OCI-LY3 (cell line): ENCODE data around the gene RIF1.
"Not testable (repeated sequence)": the region's sequence is repeated elsewhere in the genome, so short reads cannot be mapped to it uniquely, and the experiment has no call there.

ENCODE experiments used
- H2AFZ ChIP-seq: fragments of 200-600, 300-600 bp; shearing (Covaris generic); 2 replicates; pipeline ENCODE4 v1.6.0; 2014; ENCODE audit warnings: antibody characterized with exemption, low read depth, low read length
- H3K27ac ChIP-seq: fragments of 200-600, 300-600 bp; sonication (generic); 2 replicates; pipeline ENCODE4 v1.5.1; 2014; ENCODE audit warnings: mild to moderate bottlenecking, low read length, moderate library complexity, mixed read lengths
- H3K27me3 ChIP-seq: fragments of 200-600, 300-600 bp; sonication (generic); 2 replicates; pipeline ENCODE4 v1.6.1; 2014; ENCODE audit warnings: low read depth, low read length, mixed read lengths
- H3K36me3 ChIP-seq: fragments of 200-600, 300-600 bp; sonication (generic); replicated peaks from 2 replicates; pipeline ENCODE3; 2014; ENCODE audit warnings: low read depth, low read length, mixed read lengths
- H3K4me1 ChIP-seq: fragments of 300-600, 200-600 bp; sonication (generic); 2 replicates; pipeline ENCODE4 v1.6.1; 2014; ENCODE audit warnings: low read length, mixed read lengths
- H3K4me2 ChIP-seq: fragments of 200-600, 300-600 bp; sonication (generic); 2 replicates; pipeline ENCODE4 v1.6.1; 2014; ENCODE audit warnings: low read length, mixed read lengths
- H3K4me3 ChIP-seq: fragments of 300-600, 200-600 bp; sonication (generic); 2 replicates; pipeline ENCODE4 v1.5.1; 2014; ENCODE audit warnings: antibody characterized with exemption, mild to moderate bottlenecking, low read length, moderate library complexity
- H3K79me2 ChIP-seq: fragments of 300-600, 200-600 bp; shearing (Covaris generic); 2 replicates; pipeline ENCODE4 v1.6.1; 2014; ENCODE audit warnings: mild to moderate bottlenecking, low read length, mixed read lengths
- H3K9ac ChIP-seq: fragments of 300-600, 200-600 bp; shearing (Covaris generic); 2 replicates; pipeline ENCODE4 v1.6.0; 2014; ENCODE audit warnings: mild to moderate bottlenecking, low read length, moderate library complexity
- H3K9me3 ChIP-seq: fragments of 200-600, 300-600 bp; shearing (Covaris generic); 2 replicates; pipeline ENCODE4 v1.6.1; 2014; ENCODE audit warnings: low read length, mixed read lengths; ENCODE audit not compliant: insufficient read depth
- H4K20me1 ChIP-seq: fragments of 200-600, 300-600 bp; sonication (generic); 2 replicates; pipeline ENCODE4 v1.6.1; 2016; ENCODE audit warnings: low read length, mixed read lengths; ENCODE audit not compliant: insufficient read depth
- EZH2phosphoT487 ChIP-seq: fragments of 200-600 bp; shearing (Covaris generic); IDR thresholded peaks from 2 replicates; pipeline ENCODE4 v1.6.1; 2018; ENCODE audit warnings: antibody characterized with exemption, mixed run types, low read depth
- TF ChIP-seq, protein P1 (sequence below): fragments of 200-600, 300-600 bp; sonication (generic); IDR thresholded peaks from 2 replicates; pipeline ENCODE4 v1.5.1; 2014; ENCODE audit warnings: antibody characterized with exemption, low read length, low read depth

RIF1 gene

DNA sequence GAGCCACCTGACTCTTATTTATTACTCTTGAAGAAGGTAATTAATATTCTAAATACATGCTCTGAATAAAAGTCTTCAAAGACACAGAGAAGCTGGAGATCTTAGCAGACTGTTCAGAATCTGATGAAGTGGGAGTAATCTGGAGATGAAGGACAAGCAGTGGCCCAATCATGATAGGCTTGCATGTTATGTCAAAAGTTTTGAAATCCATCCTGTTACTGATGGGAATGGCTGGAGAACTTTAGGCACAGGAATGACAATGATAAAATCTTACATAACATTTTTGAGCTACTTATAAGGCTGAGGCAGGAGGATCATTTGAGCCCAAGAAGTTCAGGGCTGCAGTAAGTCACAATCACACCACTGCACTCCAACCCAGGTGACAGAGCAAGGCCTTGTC is 2.4 kb upstream of the RIF1 start:
- Histone ChIP-seq H3K4me3 (no peak overlapping the region), H3K27ac (no peak overlapping the region), H3K79me2 (peaks cover 31% of the 10 kb centered on the region), H3K9ac (no peak overlapping the region), H3K27me3 (no peaks in the 10 kb centered on the region), H3K36me3 (peaks cover 6% of the 10 kb centered on the region), H2AFZ (no peak overlapping the region), H3K4me1 (peaks cover 12% of the 10 kb centered on the region), H3K9me3 (no peaks in the 10 kb centered on the region), H3K4me2 (no peak overlapping the region), H4K20me1 (no peaks in the 10 kb centered on the region)
- TF ChIP-seq, protein P1, sequence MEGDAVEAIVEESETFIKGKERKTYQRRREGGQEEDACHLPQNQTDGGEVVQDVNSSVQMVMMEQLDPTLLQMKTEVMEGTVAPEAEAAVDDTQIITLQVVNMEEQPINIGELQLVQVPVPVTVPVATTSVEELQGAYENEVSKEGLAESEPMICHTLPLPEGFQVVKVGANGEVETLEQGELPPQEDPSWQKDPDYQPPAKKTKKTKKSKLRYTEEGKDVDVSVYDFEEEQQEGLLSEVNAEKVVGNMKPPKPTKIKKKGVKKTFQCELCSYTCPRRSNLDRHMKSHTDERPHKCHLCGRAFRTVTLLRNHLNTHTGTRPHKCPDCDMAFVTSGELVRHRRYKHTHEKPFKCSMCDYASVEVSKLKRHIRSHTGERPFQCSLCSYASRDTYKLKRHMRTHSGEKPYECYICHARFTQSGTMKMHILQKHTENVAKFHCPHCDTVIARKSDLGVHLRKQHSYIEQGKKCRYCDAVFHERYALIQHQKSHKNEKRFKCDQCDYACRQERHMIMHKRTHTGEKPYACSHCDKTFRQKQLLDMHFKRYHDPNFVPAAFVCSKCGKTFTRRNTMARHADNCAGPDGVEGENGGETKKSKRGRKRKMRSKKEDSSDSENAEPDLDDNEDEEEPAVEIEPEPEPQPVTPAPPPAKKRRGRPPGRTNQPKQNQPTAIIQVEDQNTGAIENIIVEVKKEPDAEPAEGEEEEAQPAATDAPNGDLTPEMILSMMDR: no peak
- no peak for TF ChIP-seq EZH2phosphoT487

DNA sequence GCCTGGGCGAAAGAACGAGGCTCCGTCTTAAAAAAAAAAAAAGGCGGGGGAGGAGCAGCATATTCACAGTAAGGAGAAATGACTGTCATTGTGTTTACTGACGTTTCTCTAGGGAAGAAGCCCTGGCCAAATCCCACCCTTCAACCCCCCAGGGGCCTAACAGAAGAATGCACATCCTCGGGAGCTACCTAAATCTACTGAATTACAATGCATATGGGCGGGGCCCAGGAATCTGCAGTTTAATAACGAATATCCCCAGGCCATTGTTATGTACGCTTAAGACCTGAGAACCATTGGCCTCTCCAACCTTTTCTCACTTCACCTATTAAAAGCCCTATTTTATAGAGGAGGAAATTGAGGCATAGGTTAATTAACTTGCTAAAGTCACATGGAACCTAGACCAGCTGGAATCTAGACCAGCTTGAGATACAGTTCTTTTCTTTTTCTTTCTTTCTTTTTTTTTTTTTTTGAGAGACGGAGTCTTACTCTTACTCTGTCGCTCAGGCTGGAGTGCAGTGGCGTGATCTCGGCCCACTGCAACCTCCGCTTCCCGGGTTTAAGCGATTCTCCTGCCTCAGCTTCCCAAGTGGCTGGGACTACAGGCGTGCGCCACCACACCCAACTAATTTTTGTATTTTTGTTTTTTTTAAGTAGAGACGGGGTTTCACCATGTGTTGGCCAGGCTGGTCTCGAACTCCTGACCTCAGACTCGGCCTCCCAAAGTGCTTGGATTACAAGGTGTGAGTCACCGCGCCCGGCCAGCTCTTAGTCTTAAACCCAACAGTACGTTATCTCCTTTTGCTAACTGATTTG is 708 bp upstream of the RIF1 start:
- H3K79me2 ChIP-seq: peaks cover 48% of the 10 kb centered on the region
- H3K4me1 ChIP-seq: peaks cover 12% of the 10 kb centered on the region
- no peaks in the 10 kb centered on the region for H3K9me3 ChIP-seq
- peak overlapping the region; percentile 95 for H3K4me2 ChIP-seq
- H3K4me3 ChIP-seq: peak overlapping the region; percentile 98
- H3K36me3 ChIP-seq: peaks cover 19% of the 10 kb centered on the region
- H2AFZ ChIP-seq: peak overlapping the region; percentile 100
- H4K20me1 ChIP-seq: no peaks in the 10 kb centered on the region
- H3K27ac ChIP-seq: peak overlapping the region; percentile 76
- peak overlapping the region; percentile 98 for H3K9ac ChIP-seq
- no peaks in the 10 kb centered on the region for H3K27me3 ChIP-seq
- no peak for TF ChIP-seq EZH2phosphoT487
- TF ChIP-seq, protein P1: no peak

DNA sequence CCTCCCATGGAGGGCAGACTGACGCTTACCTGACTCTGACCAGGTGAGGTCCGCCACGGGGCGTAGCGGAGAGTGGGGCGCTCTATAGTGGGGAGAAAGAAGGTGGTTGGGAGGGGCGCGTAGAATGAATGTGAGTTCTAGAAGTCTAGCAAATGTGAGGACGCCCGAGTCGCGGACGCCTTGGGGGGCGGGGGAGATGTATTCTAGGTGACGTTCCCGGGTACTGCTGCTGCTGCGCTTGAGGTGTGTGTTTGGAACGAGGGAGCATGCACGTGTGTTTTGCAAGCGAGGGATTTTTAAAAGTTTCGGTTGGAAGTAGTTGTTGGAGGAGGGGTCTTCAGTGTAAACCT is 758 bp downstream of the RIF1 start:
- peak overlapping the region; percentile 98 for H3K4me3 ChIP-seq
- no peaks in the 10 kb centered on the region for H3K9me3 ChIP-seq
- peaks cover 24% of the 10 kb centered on the region for H3K36me3 ChIP-seq
- peak overlapping the region; percentile 100 for H2AFZ ChIP-seq
- H3K27me3 ChIP-seq: no peaks in the 10 kb centered on the region
- H3K9ac ChIP-seq: peak overlapping the region; percentile 98
- no peaks in the 10 kb centered on the region for H4K20me1 ChIP-seq
- H3K79me2 ChIP-seq: peaks cover 60% of the 10 kb centered on the region
- H3K4me1 ChIP-seq: peaks cover 12% of the 10 kb centered on the region
- H3K4me2 ChIP-seq: peak overlapping the region; percentile 95
- no peak for TF ChIP-seq EZH2phosphoT487
- TF ChIP-seq, protein P1: no peak
- peak overlapping the region; percentile 76 for H3K27ac ChIP-seq

DNA sequence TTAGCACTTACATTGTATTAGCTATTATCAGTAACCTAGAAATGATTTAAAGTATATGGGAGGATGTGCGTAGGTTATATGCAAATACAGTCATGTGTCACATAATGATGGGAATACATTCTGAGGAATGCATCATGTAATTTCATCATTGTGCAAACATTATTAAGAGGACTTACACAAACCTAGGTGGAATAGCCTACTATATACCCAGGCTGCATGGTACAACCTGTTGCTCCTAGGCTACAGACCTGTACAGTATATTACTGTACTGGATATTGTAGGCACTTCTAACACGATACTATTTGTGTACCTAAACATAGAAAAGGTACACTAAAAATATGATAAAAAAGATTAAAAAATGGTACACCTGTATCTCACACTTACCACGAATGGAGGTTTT is 7.9 kb downstream of the RIF1 start:
- H4K20me1 ChIP-seq: peaks cover 10% of the 10 kb centered on the region; the same call in 1 of the 2 replicates
- H3K4me2 ChIP-seq: no peak overlapping the region
- peaks cover 60% of the 10 kb centered on the region for H3K36me3 ChIP-seq
- H3K27ac ChIP-seq: no peak overlapping the region
- no peaks in the 10 kb centered on the region for H3K27me3 ChIP-seq
- H3K4me1 ChIP-seq: no peaks in the 10 kb centered on the region
- no peak overlapping the region for H2AFZ ChIP-seq
- no peaks in the 10 kb centered on the region for H3K9me3 ChIP-seq
- H3K79me2 ChIP-seq: peaks cover 87% of the 10 kb centered on the region
- TF ChIP-seq, protein P1: no peak
- TF ChIP-seq EZH2phosphoT487: no peak
- no peak overlapping the region for H3K4me3 ChIP-seq
- H3K9ac ChIP-seq: no peak overlapping the region

DNA sequence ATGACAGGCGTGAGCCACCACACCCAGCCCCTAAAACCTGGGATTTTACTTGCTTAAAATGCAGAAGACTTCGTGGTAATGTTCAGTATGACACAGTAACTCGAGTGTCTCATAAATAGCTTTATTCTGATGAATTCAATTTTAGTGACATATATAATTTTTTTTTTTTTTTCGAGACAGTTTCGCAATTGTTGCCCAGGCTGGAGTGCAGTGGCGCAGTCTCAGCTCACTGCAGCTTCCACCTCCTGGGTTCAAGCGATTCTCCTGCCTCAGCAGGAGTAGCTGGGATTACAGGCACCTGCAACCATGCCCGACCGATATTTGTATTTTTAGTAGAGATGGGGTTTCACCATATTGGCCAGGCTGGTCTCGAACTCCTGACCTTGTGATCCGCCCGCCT is 12.0 kb downstream of the RIF1 start:
- H3K9ac ChIP-seq, H3K9me3 ChIP-seq, H3K27ac ChIP-seq, H3K4me2 ChIP-seq, H3K4me3 ChIP-seq, H3K27me3 ChIP-seq, H3K4me1 ChIP-seq, H4K20me1 ChIP-seq, H2AFZ ChIP-seq: not testable (repeated sequence)
- H3K36me3 ChIP-seq: peaks cover 49% of the 10 kb centered on the region
- peaks cover 91% of the 10 kb centered on the region for H3K79me2 ChIP-seq
